KMS-11 (cell line): ENCODE measurements around the gene FZD2.

Experiments
- H2AFZ ChIP-seq: fragments of 200-600 bp; sonication (generic); 2 replicates; pipeline ENCODE4 v1.6.1; 2016; ENCODE audit warnings: antibody characterized with exemption, mixed run types, low read depth
- H3K27ac ChIP-seq: fragments of 200-600 bp; sonication (generic); 2 replicates; pipeline ENCODE4 v1.6.1; 2016; ENCODE audit warnings: mild to moderate bottlenecking, mixed run types
- H3K27me3 ChIP-seq: fragments of 200-600 bp; sonication (generic); 2 replicates; pipeline ENCODE4 v1.6.1; 2017; ENCODE audit warnings: mild to moderate bottlenecking, low read depth, mixed run types, moderate library complexity; ENCODE audit not compliant: insufficient read depth
- H3K36me3 ChIP-seq: fragments of 200-600 bp; sonication (generic); 2 replicates; pipeline ENCODE4 v1.6.1; 2017; ENCODE audit warnings: mild to moderate bottlenecking, mixed run types; ENCODE audit not compliant: insufficient read depth
- H3K4me1 ChIP-seq: fragments of 200-600 bp; sonication (generic); 2 replicates; pipeline ENCODE4 v1.6.1; 2016; ENCODE audit warnings: mild to moderate bottlenecking, low read depth, mixed run types; ENCODE audit not compliant: poor library complexity, severe bottlenecking
- H3K4me2 ChIP-seq: fragments of 200-600 bp; sonication (generic); 2 replicates; pipeline ENCODE4 v1.7.0; 2016; ENCODE audit warnings: mild to moderate bottlenecking, mixed run types
- H3K4me3 ChIP-seq: fragments of 200-600 bp; sonication (generic); IDR thresholded peaks from 2 replicates; pipeline ENCODE4 v1.6.1; 2017; ENCODE audit warnings: low read depth, low read length, mixed read lengths; ENCODE audit not compliant: insufficient read depth
- H3K79me2 ChIP-seq: fragments of 200-600 bp; sonication (generic); 2 replicates; pipeline ENCODE4 v1.6.1; 2016; ENCODE audit warnings: low read depth, mixed run types; ENCODE audit not compliant: insufficient read depth
- H3K9ac ChIP-seq: fragments of 200-600 bp; sonication (generic); 2 replicates; pipeline ENCODE4 v1.6.1; 2016; ENCODE audit warnings: mild to moderate bottlenecking, mixed run types
- H4K20me1 ChIP-seq: fragments of 200-600 bp; sonication (generic); 2 replicates; pipeline ENCODE4 v1.6.1; 2016; ENCODE audit warnings: mild to moderate bottlenecking, mixed run types; ENCODE audit not compliant: insufficient read depth
- CTCF ChIP-seq: fragments of 200-600 bp; sonication (generic); conservative IDR thresholded peaks from 2 replicates; pipeline ENCODE4 v1.6.1; 2017; ENCODE audit warnings: low read depth, mild to moderate bottlenecking, antibody characterized with exemption, low read length, moderate library complexity, mixed read lengths

The FZD2 gene

DNA sequence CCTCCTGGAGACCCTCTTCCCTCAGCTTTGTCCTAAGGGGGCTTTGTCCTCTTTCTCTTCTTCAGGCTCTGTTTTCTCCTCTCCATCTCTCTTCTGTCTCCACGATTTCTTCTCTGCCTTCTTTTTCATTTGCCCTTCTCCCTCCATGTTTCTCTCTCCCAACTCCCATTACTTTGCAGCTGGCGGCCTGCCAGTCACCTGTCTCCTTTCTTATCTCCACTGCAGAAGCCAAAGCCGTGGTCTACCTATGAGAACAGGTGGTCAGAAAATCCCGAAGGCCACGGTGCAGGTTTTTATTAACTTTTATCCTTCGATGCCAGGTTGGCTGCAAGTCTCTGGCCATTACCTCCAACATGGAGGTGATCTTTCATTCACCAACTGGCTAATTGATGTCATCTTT is 45.1 kb downstream of the FZD2 start:
- no peak overlapping the region for H3K4me2 ChIP-seq
- H3K9ac ChIP-seq = no peak overlapping the region
- H2AFZ ChIP-seq = no peak overlapping the region
- no peak overlapping the region for H3K4me3 ChIP-seq
- H4K20me1 ChIP-seq = no peaks in the 10 kb centered on the region
- TF ChIP-seq CTCF = no peak
- H3K36me3 ChIP-seq = no peaks in the 10 kb centered on the region
- no peaks in the 10 kb centered on the region; the same call in 1 of the 2 replicates for H3K27me3 ChIP-seq
- H3K4me1 ChIP-seq = no peaks in the 10 kb centered on the region
- H3K79me2 ChIP-seq = no peaks in the 10 kb centered on the region
- no peak overlapping the region for H3K27ac ChIP-seq

DNA sequence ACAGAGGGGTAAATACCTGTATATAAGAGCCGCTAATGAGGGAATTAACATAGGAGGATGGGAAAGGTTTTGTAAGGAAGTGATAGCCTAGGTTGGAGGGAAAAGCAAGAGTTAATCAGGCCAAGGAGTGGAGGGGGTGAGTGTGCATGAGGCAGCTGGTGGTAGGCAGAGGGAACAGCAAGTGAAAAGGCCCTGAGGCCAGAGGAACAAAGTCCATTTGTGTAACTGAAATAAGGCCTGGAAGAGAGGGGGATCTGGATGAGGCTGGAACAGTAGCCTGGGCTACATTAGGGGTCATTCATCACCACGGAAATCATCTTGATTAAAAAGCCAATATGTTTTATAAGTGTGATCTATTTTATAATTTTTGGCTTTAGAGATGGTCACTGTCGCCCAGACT is 45.7 kb downstream of the FZD2 start:
- no peaks in the 10 kb centered on the region; the same call in 1 of the 2 replicates for H3K27me3 ChIP-seq
- no peak overlapping the region for H2AFZ ChIP-seq
- H3K9ac ChIP-seq = no peak overlapping the region

DNA sequence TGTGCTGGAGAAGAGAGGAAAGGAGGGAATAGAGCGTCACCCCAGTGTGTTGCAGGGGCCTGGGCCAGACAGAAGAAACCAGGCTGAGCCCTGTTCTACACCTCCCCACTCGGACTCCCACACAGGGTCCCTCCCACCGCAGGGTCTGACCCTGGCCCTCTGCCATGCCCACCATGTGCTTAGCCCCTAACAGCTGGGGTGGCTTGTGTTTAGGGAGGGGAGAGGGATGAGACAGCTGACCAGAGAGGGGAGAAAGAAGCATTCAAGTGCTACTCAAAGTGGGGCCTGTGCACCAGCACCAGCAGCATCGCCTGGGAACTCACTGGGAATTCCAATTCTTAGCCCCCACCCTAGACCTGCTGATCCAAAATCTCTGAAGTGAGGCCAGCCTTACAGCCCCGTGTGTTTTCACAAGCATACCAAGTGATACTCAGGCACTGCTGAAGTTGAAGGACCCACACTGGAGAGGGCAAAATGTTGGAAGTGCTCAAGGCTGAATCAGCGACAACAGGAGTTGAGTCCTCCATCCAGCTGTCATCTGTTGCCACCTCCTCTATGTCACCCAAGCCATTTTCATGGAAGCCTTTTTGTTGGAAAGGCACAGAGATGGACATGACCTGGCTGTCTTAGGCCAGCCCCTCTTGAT is 47.0 kb downstream of the FZD2 start:
- no peak overlapping the region for H3K27ac ChIP-seq
- no peaks in the 10 kb centered on the region; the same call in 1 of the 2 replicates for H3K27me3 ChIP-seq
- no peak for TF ChIP-seq CTCF
- no peak overlapping the region for H3K9ac ChIP-seq
- H3K4me3 ChIP-seq = no peak overlapping the region
- no peaks in the 10 kb centered on the region for H3K36me3 ChIP-seq
- no peaks in the 10 kb centered on the region for H4K20me1 ChIP-seq
- H3K79me2 ChIP-seq = no peaks in the 10 kb centered on the region
- H3K4me1 ChIP-seq = no peaks in the 10 kb centered on the region
- H3K4me2 ChIP-seq = no peak overlapping the region
- H2AFZ ChIP-seq = no peak overlapping the region

More for the DNA sequence above, 45.7 kb downstream of the FZD2 start:
- Histone ChIP-seq H3K4me2 (no peak overlapping the region), H3K4me1 (no peaks in the 10 kb centered on the region), H3K36me3 (no peaks in the 10 kb centered on the region), H3K4me3 (no peak overlapping the region), H3K79me2 (no peaks in the 10 kb centered on the region), H4K20me1 (no peaks in the 10 kb centered on the region), H3K27ac (no peak overlapping the region)
- TF ChIP-seq CTCF = no peak

DNA sequence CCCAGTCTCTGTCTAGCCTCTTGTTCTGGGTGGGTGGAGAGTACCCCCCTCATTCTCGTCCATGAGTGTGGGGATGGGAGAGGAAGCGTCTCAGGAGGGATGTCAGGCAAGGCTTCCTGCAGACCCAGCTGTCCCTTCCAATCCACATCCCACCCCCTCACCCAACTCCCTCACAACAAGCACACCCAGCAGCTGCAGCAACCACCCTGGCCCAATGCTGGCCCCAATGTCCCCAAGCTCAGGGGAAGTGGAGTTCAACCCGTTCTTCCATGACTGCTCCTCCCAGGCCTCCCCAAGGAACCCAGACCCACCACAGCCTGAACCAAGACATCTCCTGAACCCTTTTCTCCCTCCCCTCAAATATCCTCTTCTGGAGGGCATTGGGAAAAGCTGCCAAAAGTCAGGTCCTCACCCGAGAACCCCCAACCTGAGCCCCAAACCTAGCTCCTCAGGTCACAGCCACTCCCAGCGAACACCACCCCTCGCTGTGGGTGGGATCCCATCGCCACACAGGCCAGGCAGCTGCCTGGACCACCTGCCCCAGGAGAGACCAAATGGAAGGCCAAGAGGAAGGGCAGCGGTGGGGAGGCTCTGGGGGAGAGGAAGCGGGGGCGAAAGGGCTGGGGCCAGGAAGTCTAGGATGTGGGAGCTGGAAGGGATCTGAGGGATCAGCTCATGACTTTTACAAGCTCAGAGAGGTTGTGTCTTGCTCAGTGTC is 47.6 kb downstream of the FZD2 start:
- Histone ChIP-seq H2AFZ (no peak overlapping the region), H3K27me3 (no peaks in the 10 kb centered on the region; the same call in 1 of the 2 replicates), H3K36me3 (no peaks in the 10 kb centered on the region), H4K20me1 (no peaks in the 10 kb centered on the region), H3K4me3 (no peak overlapping the region), H3K4me1 (no peaks in the 10 kb centered on the region), H3K79me2 (no peaks in the 10 kb centered on the region), H3K4me2 (no peak overlapping the region), H3K9ac (no peak overlapping the region), H3K27ac (no peak overlapping the region)
- no peak for TF ChIP-seq CTCF
